WTC11 (cell line): ENCODE measurements around the gene PTPRO. TPM values are rescaled to one million over a fixed set of nuclear protein-coding genes. Genes with fewer than 3 reads are reported as not detected.
A peak's percentile ranks its signal among the peaks of the same experiment; 100 is the strongest.

Experiments
- ATAC-seq: fragments of 200-7000 bp; cut with Tn5 transposase; 2 replicates; pipeline ENCODE4 v1.10.0; 2021; ENCODE audit warnings: mild to moderate bottlenecking, moderate library complexity
- CTCF ChIA-PET: fragments of 300-600 bp; sonication (Branson Sonifier 250); formaldehyde crosslinking; loops from one replicate; lab custom pipeline; 2021; ENCODE audit warnings: antibody characterized with exemption; lab: Charles Lee
- POLR2A ChIA-PET: fragments of 350-600 bp; sonication (Branson Sonifier 250); formaldehyde crosslinking; loops from one replicate; lab custom pipeline; 2021; ENCODE audit warnings: antibody characterized with exemption; lab: Charles Lee
- DNase-seq: peaks from one replicate; pipeline ENCODE4 v3.0.0; 2021; ENCODE audit warnings: low spot score
- H3K27ac Mint-ChIP-seq: 2 replicates; pipeline ENCODE4 v1.8.0; 2021; ENCODE audit warnings: mixed read lengths
- H3K27me3 Mint-ChIP-seq: 2 replicates; pipeline ENCODE4 v1.8.0; 2021; ENCODE audit warnings: low read depth, mild to moderate bottlenecking, moderate library complexity, mixed read lengths
- H3K36me3 Mint-ChIP-seq: 2 replicates; pipeline ENCODE4 v1.8.0; 2021; ENCODE audit warnings: mixed read lengths
- H3K4me1 Mint-ChIP-seq: 2 replicates; pipeline ENCODE4 v1.8.0; 2022; ENCODE audit warnings: mixed read lengths
- H3K4me3 Mint-ChIP-seq: 2 replicates; pipeline ENCODE4 v1.8.0; 2021; ENCODE audit warnings: mild to moderate bottlenecking, moderate library complexity, mixed read lengths
- H3K9me3 Mint-ChIP-seq: 2 replicates; pipeline ENCODE4 v1.8.0; 2021; ENCODE audit warnings: mixed read lengths
- CBFB ChIP-seq: sonication (generic); formaldehyde crosslinking; IDR thresholded peaks from 2 replicates; pipeline ENCODE4 v1.8.1; 2022; ENCODE audit warnings: mild to moderate bottlenecking, low read depth, missing genetic modification reagents
- CREM ChIP-seq: sonication (generic); formaldehyde crosslinking; IDR thresholded peaks from 2 replicates; pipeline ENCODE4 v1.8.1; 2022; ENCODE audit warnings: mild to moderate bottlenecking, missing genetic modification reagents, moderate library complexity
- E2F4 ChIP-seq: sonication (generic); formaldehyde crosslinking; IDR thresholded peaks from 2 replicates; pipeline ENCODE4 v1.8.1; 2022; ENCODE audit warnings: low read depth, mild to moderate bottlenecking, moderate library complexity, missing genetic modification reagents, borderline replicate concordance
- E2F5 ChIP-seq: sonication (generic); formaldehyde crosslinking; IDR thresholded peaks from 2 replicates; pipeline ENCODE4 v1.8.1; 2022; ENCODE audit warnings: mild to moderate bottlenecking, moderate library complexity, missing genetic modification reagents
- ESRRA ChIP-seq: sonication (generic); formaldehyde crosslinking; IDR thresholded peaks from 2 replicates; pipeline ENCODE4 v1.8.1; 2022; ENCODE audit warnings: mild to moderate bottlenecking, missing genetic modification reagents, borderline replicate concordance
- FOXK1 ChIP-seq: sonication (generic); formaldehyde crosslinking; IDR thresholded peaks from 2 replicates; pipeline ENCODE4 v1.8.0; 2022; ENCODE audit warnings: mild to moderate bottlenecking, moderate library complexity, missing genetic modification reagents
- FOXP1 ChIP-seq: sonication (generic); formaldehyde crosslinking; IDR thresholded peaks from 2 replicates; pipeline ENCODE4 v1.8.0; 2022; ENCODE audit warnings: missing genetic modification reagents, mild to moderate bottlenecking, moderate library complexity, borderline replicate concordance
- GABPB1 ChIP-seq: sonication (generic); formaldehyde crosslinking; IDR thresholded peaks from 2 replicates; pipeline ENCODE4 v1.8.1; 2023; ENCODE audit warnings: mild to moderate bottlenecking, missing genetic modification reagents
- IRF1 ChIP-seq: sonication (generic); formaldehyde crosslinking; IDR thresholded peaks from 2 replicates; pipeline ENCODE4 v1.8.0; 2023; ENCODE audit warnings: missing genetic modification reagents
- JUN ChIP-seq: sonication (generic); formaldehyde crosslinking; IDR thresholded peaks from 2 replicates; pipeline ENCODE4 v1.8.0; 2023; ENCODE audit warnings: mild to moderate bottlenecking, missing genetic modification reagents
- NFATC4 ChIP-seq: fragments of 250-450 bp; sonication (Bioruptor Pico); IDR thresholded peaks from 2 replicates; pipeline ENCODE4 v1.9.0; 2021; ENCODE audit warnings: mild to moderate bottlenecking
- NR3C1 ChIP-seq: sonication (generic); formaldehyde crosslinking; conservative IDR thresholded peaks from 2 replicates; pipeline ENCODE4 v1.8.1; 2023; ENCODE audit warnings: low read depth, mild to moderate bottlenecking, missing genetic modification reagents
- PRDM15 ChIP-seq: sonication (generic); formaldehyde crosslinking; IDR thresholded peaks from 2 replicates; pipeline ENCODE4 v1.8.0; 2022; ENCODE audit warnings: missing genetic modification reagents
- PREB ChIP-seq: sonication (generic); formaldehyde crosslinking; IDR thresholded peaks from 2 replicates; pipeline ENCODE4 v1.8.1; 2022; ENCODE audit warnings: mild to moderate bottlenecking, missing genetic modification reagents, moderate library complexity, borderline replicate concordance
- PRRX2 ChIP-seq: fragments of 250-450 bp; sonication (Bioruptor Pico); IDR thresholded peaks from 2 replicates; pipeline ENCODE4 v1.8.0; 2021; ENCODE audit warnings: mild to moderate bottlenecking
- RORB ChIP-seq: fragments of 250-450 bp; sonication (Bioruptor Pico); IDR thresholded peaks from 2 replicates; pipeline ENCODE4 v1.9.0; 2021; ENCODE audit warnings: mild to moderate bottlenecking
- SMAD4 ChIP-seq: sonication (generic); formaldehyde crosslinking; IDR thresholded peaks from 2 replicates; pipeline ENCODE4 v1.8.0; 2022; ENCODE audit warnings: mild to moderate bottlenecking, missing genetic modification reagents
- SOX15 ChIP-seq: fragments of 250-450 bp; sonication (Bioruptor Pico); IDR thresholded peaks from 2 replicates; pipeline ENCODE4 v1.9.0; 2021; ENCODE audit warnings: mild to moderate bottlenecking
- ZNF263 ChIP-seq: sonication (generic); formaldehyde crosslinking; IDR thresholded peaks from 2 replicates; pipeline ENCODE4 v1.8.1; 2022; ENCODE audit warnings: low read depth, mild to moderate bottlenecking, moderate library complexity, missing genetic modification reagents
- ZNF396 ChIP-seq: fragments of 250-450 bp; sonication (Bioruptor Pico); IDR thresholded peaks from 2 replicates; pipeline ENCODE4 v1.8.0; 2021; ENCODE audit warnings: mild to moderate bottlenecking, moderate library complexity, borderline replicate concordance
- ZNF425 ChIP-seq: fragments of 250-450 bp; sonication (Bioruptor Pico); conservative IDR thresholded peaks from 2 replicates; pipeline ENCODE4 v1.9.0; 2021; ENCODE audit warnings: mild to moderate bottlenecking
- ZNF532 ChIP-seq: fragments of 250-450 bp; sonication (Bioruptor Pico); IDR thresholded peaks from 2 replicates; pipeline ENCODE4 v1.9.0; 2021; ENCODE audit warnings: mild to moderate bottlenecking, borderline replicate concordance
- total RNA-seq: library from RNA; stranded (reverse); gene quantifications from 3 replicates; pipeline ENCODE4 v1.2.3, GENCODE V29; 2021

PTPRO gene
- total RNA-seq, 1 experiment from 2014 or later: 1.1 TPM

GRCh38 chr12:15580431-15580830 lies 258.1 kb downstream of the PTPRO start:
- POLR2A ChIA-PET: no interaction called here
- Mint-ChIP-seq H3K27ac (peak overlapping the region; percentile 51; the same call in 1 of the 2 replicates), H3K9me3 (peaks cover 28% of the 10 kb centered on the region), H3K36me3 (peaks cover 15% of the 10 kb centered on the region), H3K4me3 (no peak overlapping the region), H3K4me1 (peaks cover 14% of the 10 kb centered on the region), H3K27me3 (no peaks in the 10 kb centered on the region; the same call in 1 of the 2 replicates)
- no peak for DNase-seq
- CTCF ChIA-PET: no interaction called here
- TF ChIP-seq PREB (CRISPR knock-in tag) (no peak), PRRX2 (no peak), E2F5 (CRISPR knock-in tag) (no peak), GABPB1 (no peak), FOXK1 (CRISPR knock-in tag) (no peak), NR3C1 (CRISPR knock-in tag) (no peak), JUN (CRISPR knock-in tag) (no peak), SMAD4 (CRISPR knock-in tag) (no peak), CREM (CRISPR knock-in tag) (no peak), SOX15 (CRISPR knock-in tag) (no peak), CBFB (CRISPR knock-in tag) (no peak), ZNF263 (CRISPR knock-in tag) (no peak), ZNF532 (CRISPR knock-in tag) (no peak), RORB (CRISPR knock-in tag) (no peak), NFATC4 (CRISPR knock-in tag) (no peak), ESRRA (CRISPR knock-in tag) (no peak), IRF1 (no peak)
- no peak for ATAC-seq

- DNase-seq: no peak
- POLR2A ChIA-PET: no interaction called here
- peak; percentile 53; the same call in 1 of the 2 replicates for ATAC-seq
- CTCF ChIA-PET: interaction anchor here (0.6 to 0.7 kb wide), 2 partner anchors 62 to 276 kb away, joined by 3 to 4 read pairs; no protein-coding TSS in a partner anchor
- no peaks in the 10 kb centered on the region; the same call in 1 of the 2 replicates for H3K27me3 Mint-ChIP-seq
- H3K4me3 Mint-ChIP-seq: no peak overlapping the region
- H3K27ac Mint-ChIP-seq: peak overlapping the region; percentile 51; the same call in 1 of the 2 replicates
- peaks cover 23% of the 10 kb centered on the region for H3K9me3 Mint-ChIP-seq
- H3K4me1 Mint-ChIP-seq: peaks cover 14% of the 10 kb centered on the region
- peaks cover 15% of the 10 kb centered on the region for H3K36me3 Mint-ChIP-seq
- TF ChIP-seq ZNF263 (CRISPR knock-in tag) (no peak), E2F4 (CRISPR knock-in tag) (no peak), ZNF425 (CRISPR knock-in tag) (no peak), ZNF396 (CRISPR knock-in tag) (no peak), FOXP1 (CRISPR knock-in tag) (no peak), PRDM15 (CRISPR knock-in tag) (no peak)
Measured at GRCh38 chr12:15581006-15581405, 258.7 kb downstream of the PTPRO start.
